NCI-H128 (cell line): ENCODE measurements around the gene DUSP19.

Source experiments
- DNase-seq: peaks from one replicate; lab custom pipeline; 2025; ENCODE audit not compliant: unreplicated experiment; lab: John Stamatoyannopoulos, UW

Gene DUSP19

DNA sequence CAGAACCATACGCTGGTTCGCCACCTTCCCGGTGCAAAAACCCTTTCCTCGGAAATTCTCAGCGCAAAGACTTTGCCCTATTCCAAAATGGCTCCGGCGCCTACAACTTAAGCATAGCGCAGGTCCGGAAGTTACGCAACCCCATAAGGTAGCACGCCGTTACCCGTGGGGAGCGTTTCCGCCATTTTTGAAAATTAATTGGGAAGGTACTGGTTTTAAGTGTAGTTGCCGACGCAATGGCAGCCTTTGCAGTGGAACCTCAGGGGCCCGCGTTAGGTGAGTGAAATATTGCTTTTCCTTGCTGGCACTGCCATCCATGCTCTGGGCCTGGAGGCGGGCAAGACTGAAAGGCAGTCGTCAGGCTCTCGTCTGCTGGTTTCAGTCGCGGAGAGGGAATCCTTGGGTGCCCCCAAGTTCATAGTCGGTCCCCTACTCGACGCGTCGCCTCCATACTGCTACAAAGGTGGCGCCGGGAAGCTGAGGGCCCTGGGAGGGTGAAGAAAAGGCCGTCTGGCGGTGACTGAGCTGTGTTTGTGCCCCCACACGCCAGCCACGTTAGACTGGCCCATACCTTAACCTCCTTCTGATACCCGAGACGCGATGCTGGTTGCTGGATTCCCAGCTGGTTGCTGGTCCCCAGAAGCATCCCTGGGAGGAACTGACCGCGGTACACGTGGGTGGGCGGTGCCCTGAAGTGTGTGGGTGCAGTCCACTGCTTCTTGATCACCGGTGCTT, 45.8 kb downstream of the DUSP19 start, which contains the start of gene NUP35:
Gene NUP35 (plus strand): TSS at position 222 of the 735 bp plus-strand sequence. CDS start 15 bp downstream, at position 237.
- peak; percentile 93 for DNase-seq

DNA sequence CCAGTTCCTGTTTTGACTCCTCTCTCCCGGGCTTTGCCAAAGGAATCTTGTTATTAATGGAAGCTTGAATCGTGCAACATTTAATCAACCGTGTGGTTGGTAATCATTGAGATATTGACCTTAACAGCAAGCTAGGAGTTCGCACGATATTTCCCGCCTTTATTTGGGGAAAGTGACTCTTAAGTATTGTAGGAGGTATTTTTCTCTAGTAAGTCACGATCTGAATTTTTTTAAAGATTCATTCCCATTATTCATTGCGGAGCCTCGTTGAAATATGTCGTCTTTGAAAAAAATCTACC, 46.4 kb downstream of the DUSP19 start:
- DNase-seq, result no peak

DNA sequence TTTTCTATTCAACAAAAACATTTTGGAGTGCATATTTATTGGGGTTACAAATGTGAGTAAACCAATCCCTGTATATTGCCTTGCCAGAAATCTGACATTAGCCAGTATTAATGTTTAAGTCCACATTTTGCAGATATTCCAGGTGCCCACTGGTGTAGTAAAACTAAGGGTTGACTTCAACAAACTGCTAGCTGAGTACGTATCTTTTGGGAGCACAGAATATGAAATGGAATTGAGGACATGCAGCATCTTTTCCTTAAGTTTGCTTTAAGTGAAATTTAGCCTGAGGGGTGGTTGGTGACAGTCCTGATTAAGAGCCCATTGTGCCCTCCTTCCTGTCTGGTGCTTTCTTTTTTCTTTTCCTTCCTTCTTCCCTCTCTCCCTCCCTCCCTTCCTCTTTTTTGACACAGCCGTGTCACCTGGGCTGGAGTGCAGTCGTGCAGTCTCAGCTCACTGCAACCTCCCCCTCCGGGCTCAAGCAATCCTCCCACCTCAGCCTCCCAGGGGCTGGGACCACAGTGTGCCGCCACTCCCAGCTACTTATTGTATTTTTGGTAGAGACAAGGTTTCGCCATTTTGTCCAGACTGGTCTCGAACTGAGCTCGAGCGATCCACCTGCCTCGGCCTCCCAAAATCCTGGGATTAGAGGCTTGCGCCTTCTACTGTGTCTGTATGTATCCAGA, 47.3 kb downstream of the DUSP19 start:
- no peak for DNase-seq

DNA sequence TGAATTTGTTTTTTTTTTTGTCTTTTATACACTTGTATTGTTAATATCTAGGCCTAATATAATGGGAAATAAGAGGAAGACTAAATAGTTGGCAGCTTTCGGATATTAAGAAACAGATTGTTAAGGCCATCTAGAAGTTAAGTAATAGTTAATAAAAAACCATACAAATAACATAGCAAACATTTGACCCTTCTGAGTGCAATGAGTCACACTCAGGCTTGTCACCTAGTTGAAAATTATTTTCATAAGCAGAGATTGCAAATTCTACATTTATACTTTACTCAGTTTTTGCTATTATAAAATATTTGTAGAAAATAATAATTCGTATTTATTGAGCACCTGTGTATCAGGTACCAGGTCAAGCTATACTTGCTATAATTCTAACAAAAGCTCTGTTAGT, 48.1 kb downstream of the DUSP19 start:
- no peak for DNase-seq

DNA sequence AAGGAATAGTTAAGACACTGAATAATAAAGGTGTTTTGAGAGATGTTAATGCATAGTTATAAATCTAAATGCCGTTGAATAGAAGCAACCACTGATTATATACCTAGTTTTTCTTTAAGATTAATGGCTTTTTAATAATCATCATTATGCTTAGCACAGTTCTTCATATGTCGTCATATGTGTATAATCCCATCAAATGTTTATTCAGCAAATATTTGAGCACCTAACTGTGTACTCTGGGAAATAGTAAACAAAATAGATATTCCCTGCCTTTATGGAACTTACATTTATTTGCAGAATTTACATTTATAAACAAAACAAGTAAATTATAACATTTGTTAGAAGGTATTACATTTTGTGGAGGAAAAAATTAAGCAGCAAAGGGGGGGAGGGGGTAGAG, 55.5 kb downstream of the DUSP19 start:
- DNase-seq, result no peak

DNA sequence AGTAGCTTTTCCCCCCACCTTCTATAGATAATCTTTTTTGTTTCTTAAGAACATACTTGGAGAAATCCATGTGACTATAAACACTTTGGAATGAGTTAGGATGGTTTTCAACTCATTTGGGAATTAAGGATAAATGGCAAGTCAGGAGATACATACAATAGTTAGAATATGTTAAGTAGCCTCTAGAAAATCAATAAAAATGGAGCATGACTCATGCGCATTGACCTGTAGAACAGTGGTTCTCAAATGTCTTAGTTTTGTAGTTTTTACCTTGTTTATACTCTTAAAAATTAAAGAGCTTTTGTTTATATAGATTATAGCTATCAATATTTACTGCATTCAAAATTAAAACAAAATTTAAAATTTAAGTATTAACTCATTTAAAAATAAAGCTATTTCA, 70.4 kb downstream of the DUSP19 start:
- DNase-seq, result no peak

DNA sequence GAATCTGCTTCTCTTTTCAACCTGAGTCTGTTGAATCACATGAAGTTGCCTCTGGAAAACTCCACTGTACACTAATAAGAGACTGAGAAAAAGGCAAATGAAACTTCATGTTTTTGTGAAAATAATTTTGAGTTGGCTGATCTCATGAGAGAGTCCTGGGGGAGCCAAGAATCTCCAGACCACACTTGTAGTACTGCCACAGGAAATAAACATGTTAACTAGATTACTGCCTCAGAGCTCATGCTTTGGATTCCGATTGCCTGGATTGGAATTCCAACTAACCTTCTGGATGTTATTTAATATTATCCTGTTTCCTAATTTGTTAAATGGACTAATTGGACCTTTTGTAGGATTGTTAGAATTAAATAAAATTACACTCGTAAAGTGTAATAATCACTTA, 70.9 kb downstream of the DUSP19 start:
- no peak for DNase-seq
